Neuron (in vitro differentiated cells): ENCODE measurements around the gene PPP1R13B.

Experiments
- H2AFZ ChIP-seq: one replicate; pipeline ENCODE4 v1.6.1; 2013; ENCODE audit warnings: low read depth, mild to moderate bottlenecking, inconsistent platforms, low read length, moderate library complexity
- H3K27me3 ChIP-seq: one replicate; pipeline ENCODE4 v1.6.1; 2013; ENCODE audit warnings: low read length; ENCODE audit not compliant: insufficient read depth
- H3K36me3 ChIP-seq: one replicate; pipeline ENCODE4 v1.6.1; 2013; ENCODE audit warnings: low read length; ENCODE audit not compliant: insufficient read depth
- H3K4me1 ChIP-seq: one replicate; pipeline ENCODE4 v1.6.1; 2013; ENCODE audit warnings: low read length; ENCODE audit not compliant: insufficient read depth
- H3K4me3 ChIP-seq: 2 replicates; pipeline ENCODE4 v1.5.1; 2013; ENCODE audit warnings: mild to moderate bottlenecking, low read length, moderate library complexity
- H3K9me3 ChIP-seq: one replicate; pipeline ENCODE4 v1.6.1; 2013; ENCODE audit warnings: low read length

Gene PPP1R13B

DNA sequence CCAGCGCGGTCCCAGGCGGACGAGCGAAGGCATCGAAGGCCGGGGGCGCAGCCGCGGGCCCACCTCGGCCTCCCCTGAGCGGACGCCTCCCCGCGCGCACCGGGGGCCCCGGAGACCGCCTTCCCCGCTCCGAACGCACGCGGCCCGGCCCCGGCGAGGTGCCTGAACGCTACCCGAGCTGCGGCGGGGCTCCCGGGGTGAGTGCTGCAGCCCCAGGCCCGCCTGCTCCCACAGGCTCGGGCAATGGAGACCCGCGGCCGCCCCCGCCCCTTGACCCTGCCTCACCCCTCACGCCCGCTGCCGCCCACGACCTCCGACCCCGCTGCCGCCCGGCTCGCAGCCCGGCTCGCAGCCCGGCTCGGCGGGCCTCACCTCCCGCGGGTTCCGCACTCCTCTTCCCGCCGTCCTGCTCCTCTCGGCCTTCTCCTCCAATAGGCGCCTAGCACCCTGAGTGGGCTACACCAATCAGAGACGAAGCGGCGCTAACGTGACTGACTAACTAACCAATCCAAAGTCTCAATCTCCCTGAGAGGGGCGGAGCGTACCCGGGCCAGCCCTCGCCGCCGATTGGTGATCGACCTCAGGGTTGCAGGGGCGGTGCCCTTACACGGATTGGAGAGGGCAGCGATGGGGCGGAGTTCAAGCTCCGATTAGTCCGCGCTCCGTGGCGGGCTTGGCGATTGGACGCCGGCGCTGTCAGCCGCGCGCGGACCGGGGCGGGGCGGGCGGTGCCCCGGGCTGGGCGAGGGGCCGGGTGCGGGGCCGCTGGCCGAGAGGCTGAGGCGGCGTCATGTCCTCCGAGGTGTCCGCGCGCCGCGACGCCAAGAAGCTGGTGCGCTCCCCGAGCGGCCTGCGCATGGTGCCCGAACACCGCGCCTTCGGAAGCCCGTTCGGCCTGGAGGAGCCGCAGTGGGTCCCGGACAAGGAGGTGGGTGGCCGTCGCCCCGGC lies 132.0 kb downstream of the PPP1R13B start, which contains the start of the genes XRCC3 and ZFYVE21:
TSS of gene XRCC3 (minus strand) at position 400 of the 949 bp plus-strand sequence. CDS start 4,364 bp downstream, outside the sequence.
TSS of gene ZFYVE21 (plus strand) at position 759 of the 949 bp plus-strand sequence. CDS start at position 791, 32 bp downstream.
- Histone ChIP-seq H3K36me3 (peaks cover 20% of the 10 kb centered on the region), H3K27me3 (no peaks in the 10 kb centered on the region), H2AFZ (peak within 1 kb of the TSS; percentile 39), H3K4me3 (peak within 1 kb of the TSS; percentile 69), H3K4me1 (peaks cover 29% of the 10 kb centered on the region), H3K9me3 (peaks cover 3% of the 10 kb centered on the region)

DNA sequence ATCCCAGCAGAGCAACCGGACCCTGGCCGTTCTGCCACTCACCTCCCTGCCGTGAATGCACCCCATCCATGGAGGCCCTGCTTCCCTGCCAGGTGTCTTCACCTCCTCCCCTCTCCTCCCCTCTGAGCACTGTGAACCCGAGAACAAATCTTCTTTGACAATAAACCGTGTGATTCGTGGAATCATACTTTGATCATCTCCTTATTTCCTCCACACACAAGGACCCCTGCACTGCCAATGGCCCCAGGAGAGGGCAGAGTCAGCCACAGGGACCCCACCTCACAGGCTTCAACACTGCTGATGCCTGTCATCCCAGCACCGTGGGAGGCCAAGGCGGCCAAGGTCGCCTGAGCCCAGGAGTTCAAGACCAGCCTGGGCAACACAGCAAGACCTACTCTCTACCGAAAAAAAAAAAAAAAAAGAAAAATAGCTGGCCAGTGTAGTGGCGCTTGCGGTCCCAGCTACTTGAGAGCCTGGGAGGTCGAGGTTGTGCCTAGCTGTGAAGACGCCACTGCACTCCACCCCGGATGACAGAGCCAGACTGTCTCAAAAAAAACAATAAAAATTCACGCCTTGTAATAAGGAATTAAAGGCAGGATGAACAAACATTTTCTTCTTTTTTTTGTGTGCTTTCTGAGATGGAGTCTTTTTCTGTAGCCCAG lies 133.2 kb downstream of the PPP1R13B start:
- Histone ChIP-seq H3K36me3 (peaks cover 27% of the 10 kb centered on the region), H3K4me3 (peak overlapping the region; percentile 69), H3K27me3 (no peaks in the 10 kb centered on the region), H3K9me3 (peaks cover 3% of the 10 kb centered on the region), H2AFZ (no peak overlapping the region), H3K4me1 (peaks cover 29% of the 10 kb centered on the region)

DNA sequence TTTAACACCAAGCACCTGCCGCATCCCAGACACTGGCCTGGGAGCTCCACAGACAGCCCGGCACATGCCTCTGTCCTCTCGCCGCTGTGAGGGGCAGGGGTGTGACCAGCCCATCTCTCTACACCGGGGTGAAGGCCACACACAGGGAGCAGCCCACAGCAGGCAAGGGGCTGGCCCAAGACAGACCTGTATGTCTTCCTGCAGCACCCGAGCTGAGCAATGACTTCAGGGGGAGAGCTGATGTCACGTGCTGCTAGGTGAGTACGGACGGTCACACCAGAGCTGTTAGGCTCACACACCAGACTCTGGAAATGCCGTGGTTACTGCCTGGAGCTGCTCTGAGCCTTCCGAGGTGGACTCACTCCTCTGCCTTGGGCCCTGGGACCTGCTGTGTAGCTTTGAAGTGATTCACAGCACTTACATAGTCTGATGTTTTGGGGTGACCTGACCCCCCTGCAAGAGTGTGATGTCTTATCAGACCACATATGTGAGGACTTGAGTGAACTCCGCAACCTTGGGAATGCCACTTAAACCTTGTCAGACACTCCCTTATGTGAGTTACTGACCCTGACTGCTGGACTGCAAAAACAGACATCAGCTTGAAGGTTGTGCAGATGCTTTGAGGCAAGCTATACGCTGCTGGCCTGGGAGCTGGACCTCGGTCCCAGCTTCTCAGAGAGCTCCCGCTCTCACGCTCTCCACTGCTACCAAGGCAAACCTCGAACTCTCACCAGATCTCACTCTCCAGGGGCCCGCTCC lies 133.9 kb downstream of the PPP1R13B start:
- H3K9me3 ChIP-seq: peaks cover 3% of the 10 kb centered on the region
- peaks cover 32% of the 10 kb centered on the region for H3K36me3 ChIP-seq
- no peak overlapping the region for H2AFZ ChIP-seq
- H3K27me3 ChIP-seq: no peaks in the 10 kb centered on the region
- H3K4me3 ChIP-seq: no peak overlapping the region
- H3K4me1 ChIP-seq: peaks cover 29% of the 10 kb centered on the region

DNA sequence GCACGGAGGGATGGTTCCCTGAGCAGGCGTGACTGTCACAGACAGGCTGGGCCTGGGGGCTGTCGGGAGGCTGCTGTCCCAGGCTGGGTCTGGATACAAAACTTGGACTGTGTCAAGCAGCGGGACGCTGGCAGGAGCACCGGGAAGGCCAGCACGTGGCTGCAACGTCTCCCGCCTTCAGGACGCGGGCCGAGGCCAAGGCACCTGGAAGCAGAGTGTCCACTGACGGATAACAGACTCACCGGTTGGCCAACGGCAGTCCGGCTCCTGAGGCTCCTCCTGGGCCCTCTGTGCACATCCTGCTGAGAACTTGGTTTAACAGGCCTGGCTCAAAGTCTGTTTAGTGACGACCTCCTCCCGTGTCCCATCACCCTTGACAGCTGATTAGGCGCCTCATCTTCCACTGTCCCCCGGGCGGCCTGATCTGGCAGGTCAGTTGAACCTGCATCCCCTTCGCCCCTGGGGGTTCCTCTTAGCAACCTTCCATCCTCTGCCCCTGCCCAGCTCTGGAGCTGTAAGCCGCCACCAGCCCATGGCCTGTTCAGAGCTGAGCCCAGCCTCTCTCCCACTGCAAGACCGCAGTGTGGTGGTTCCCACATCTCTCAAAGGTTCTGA lies 134.6 kb downstream of the PPP1R13B start:
- Histone ChIP-seq H3K27me3 (no peaks in the 10 kb centered on the region), H3K4me3 (no peak overlapping the region), H3K9me3 (peaks cover under 1% of the 10 kb centered on the region), H3K4me1 (peaks cover 29% of the 10 kb centered on the region), H2AFZ (no peak overlapping the region), H3K36me3 (peaks cover 38% of the 10 kb centered on the region)

DNA sequence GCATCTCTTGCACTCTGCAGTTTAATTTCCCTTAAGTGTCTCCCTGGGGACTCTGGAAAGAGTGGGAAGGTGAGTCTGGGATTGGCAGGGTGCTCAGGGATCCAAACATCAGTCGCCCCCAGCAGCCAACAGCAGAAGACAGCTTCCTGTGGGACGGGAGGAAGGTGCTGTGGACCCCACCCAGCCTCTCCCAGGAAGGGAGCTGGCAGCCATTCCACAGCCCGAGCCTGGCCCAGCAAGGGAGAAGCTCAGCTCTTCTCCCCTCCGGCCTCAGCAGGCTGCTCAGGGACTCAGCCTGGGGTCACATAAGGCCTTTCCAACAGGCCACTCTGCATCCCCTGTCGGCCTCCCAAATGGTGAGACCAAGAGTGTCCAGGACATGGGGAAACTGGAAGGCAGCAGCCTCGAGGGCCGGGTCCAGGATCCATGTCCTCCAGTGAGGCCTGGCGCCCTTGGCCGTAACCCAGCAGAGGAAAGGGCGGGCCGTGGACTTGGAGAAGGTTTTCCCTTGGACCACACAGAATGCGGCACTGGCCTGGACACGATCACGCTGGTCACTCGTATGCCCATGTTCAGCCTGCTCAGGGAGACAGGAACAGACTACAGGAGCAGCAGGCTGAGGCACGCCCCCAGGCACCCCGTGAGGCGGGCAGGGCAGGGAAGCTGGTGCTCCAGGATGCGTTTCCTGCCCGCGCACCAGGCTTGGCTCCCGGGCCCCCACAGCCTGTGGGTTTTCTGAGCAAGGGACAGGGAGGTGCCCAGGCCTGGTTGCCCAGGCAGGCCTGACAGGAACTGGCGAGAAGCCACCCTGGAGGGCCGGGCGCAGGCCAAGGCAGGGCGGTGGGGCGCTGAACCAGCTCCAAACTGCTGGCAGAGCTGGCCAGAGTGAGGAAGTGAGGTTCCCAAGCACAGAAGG lies 135.6 kb downstream of the PPP1R13B start:
- Histone ChIP-seq H3K4me3 (no peak overlapping the region), H3K36me3 (peaks cover 43% of the 10 kb centered on the region), H3K27me3 (no peaks in the 10 kb centered on the region), H2AFZ (no peak overlapping the region), H3K4me1 (peaks cover 22% of the 10 kb centered on the region), H3K9me3 (no peaks in the 10 kb centered on the region)

DNA sequence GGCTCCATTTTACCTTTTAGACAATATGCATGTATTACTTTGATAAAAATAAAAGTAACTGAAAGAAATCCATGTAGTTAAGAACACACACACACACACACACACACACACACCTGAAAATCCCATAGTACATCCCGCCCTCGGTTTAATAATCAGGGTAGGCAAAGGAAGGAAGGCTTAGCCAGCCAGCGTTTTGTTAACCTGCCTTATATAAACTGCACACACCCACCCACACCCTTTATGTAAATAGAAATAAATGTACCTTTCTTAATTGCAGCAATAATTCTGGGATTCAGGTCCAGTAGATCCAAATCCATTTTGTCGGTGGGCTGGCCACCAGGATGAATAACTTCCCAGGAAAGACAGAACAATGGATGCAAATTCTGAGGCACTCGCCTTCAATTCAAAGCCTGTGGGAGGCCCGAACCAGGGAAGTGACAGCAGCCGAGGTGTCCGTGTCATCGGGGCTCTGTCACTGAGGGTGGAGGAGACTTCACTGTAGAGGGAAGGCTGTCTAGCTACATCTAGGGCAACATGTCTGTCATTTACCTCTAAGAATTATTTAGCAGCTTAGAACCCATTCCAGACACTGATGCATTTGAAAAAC lies 136.5 kb downstream of the PPP1R13B start:
- H3K9me3 ChIP-seq: no peaks in the 10 kb centered on the region
- peaks cover 18% of the 10 kb centered on the region for H3K4me1 ChIP-seq
- peaks cover 50% of the 10 kb centered on the region for H3K36me3 ChIP-seq
- no peaks in the 10 kb centered on the region for H3K27me3 ChIP-seq
- H3K4me3 ChIP-seq: no peak overlapping the region
- H2AFZ ChIP-seq: no peak overlapping the region

DNA sequence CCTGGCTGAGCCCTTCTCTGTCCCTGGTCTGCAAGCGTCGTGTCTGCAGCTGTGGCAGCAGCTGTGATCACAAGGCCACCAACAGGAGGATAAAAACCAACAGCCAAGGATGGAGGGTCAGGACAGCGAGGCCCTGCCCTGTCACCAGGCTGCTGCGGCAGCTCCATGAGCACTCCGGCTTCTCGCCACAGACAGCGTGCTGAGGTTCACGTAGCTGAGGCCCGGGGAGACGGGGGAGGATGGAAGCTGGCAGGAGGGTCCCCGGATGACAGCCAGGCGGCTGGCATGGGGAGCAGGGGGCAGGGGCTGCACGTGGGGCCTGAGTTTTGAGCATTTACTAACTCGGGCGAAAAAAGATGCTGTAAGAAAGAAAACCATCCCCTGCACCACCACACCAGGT lies 137.6 kb downstream of the PPP1R13B start:
- H3K36me3 ChIP-seq: peaks cover 60% of the 10 kb centered on the region
- peaks cover 18% of the 10 kb centered on the region for H3K4me1 ChIP-seq

DNA sequence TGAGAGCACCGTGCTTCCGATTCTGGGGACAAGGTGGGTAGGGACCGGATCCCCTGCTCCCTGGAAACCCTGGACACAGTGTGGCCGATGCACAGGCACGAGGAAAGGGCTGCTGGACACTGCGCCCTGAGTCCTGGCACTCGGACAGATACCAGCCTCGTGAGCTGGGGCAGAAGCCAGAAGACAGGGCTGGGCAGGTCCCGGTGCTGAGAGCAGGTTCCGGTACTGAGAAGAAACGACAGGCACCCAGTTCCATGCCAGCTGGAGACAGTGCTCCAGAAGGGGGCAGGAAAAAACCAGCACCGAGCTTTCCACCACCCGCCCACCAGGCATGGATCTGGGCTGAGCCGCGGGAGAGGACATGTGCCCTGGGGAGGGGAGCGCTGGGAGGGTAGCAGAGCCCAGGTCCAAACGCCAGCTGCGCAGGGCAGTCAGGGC lies 138.6 kb downstream of the PPP1R13B start:
- Histone ChIP-seq H2AFZ (no peak overlapping the region), H3K36me3 (peaks cover 63% of the 10 kb centered on the region), H3K9me3 (no peaks in the 10 kb centered on the region), H3K27me3 (no peaks in the 10 kb centered on the region), H3K4me3 (no peak overlapping the region), H3K4me1 (peaks cover 12% of the 10 kb centered on the region)

More for the DNA sequence above, 137.6 kb downstream of the PPP1R13B start:
- H3K9me3 ChIP-seq: no peaks in the 10 kb centered on the region
- no peaks in the 10 kb centered on the region for H3K27me3 ChIP-seq
- no peak overlapping the region for H3K4me3 ChIP-seq
- no peak overlapping the region for H2AFZ ChIP-seq

DNA sequence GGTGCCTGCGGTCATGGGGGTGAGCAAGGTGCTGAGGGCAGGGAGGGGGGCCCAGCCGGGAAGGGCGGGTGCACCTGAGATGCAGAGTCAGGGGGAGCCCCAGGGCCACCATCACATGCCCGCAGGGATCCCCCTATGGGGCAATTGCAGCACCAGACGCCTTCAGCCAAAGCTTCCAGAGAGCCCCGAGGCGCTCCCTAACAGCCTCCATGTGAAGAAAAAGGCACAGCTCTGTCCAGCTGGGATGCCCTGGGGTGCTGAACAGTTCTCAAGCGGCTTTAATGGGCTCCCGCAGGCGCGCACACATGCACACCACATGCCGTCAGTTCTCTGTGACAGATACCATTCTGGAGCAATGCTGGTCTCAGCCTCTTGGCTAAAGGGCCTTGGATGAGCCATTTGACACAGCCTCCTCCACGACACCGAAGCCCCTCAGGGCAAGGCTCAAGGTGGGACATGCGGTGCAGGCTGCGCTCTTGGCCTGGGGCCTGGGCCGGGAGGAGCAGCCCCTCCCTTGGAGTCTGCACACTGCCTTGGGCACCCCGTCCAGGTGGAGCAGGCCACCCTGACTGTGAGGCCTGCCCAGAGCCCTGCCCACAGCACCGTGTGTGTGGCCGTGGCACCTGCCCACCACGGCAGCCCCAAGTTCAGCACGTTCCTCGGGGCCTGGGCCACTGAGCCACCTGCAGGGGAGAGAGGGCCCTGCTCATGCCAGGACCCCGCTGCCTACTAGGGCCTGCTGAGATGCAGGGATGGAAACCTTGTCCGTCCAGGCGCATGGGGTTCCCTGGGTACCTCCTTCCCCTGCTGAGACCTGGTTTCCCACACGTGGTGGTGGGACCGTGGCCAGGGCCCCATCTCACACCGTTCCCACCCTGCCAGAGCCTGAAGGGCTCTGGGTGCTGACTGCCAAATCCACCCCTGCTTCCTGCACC lies 139.8 kb downstream of the PPP1R13B start:
- H3K27me3 ChIP-seq: no peaks in the 10 kb centered on the region
- no peaks in the 10 kb centered on the region for H3K9me3 ChIP-seq
- peaks cover 21% of the 10 kb centered on the region for H3K4me1 ChIP-seq
- peaks cover 66% of the 10 kb centered on the region for H3K36me3 ChIP-seq
- H3K4me3 ChIP-seq: no peak overlapping the region
- no peak overlapping the region for H2AFZ ChIP-seq

DNA sequence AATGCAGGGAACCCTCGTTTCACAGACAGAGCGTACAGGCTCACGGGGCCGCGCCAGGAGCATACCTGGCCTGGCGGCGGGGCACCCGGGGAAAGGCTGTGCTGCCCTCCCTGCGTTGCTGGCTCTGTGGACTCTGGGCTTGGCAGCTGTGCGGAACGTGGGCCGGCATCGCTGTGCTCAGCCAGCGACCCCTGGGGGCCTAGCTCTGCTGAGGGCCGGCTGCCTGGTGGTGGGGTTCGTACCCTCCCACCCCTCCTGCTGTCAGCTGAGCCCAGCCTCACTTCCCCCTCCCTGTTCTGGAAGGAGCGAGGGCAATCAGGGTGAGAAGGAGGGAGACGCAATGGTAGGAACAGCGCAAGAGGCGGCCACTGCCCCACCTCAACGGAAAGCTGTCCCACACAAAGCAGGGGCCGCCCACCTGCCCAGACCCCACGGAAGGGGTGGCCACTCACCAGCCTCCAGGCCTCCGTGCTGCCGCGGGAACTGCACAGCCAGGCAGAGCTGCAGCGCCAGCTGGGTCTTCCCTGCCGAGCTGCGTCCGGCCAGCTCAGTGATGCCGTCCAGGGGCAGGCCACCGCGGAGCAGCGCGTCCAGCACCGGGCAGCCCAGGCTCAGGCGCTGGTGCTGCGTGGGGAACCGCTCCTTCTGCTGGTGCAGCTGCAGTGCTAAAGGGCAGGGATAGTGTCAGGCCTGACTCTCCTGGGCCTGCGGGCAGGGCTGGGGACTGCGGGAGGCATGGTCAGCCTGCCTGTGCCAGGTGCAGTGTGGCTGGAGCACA lies 140.6 kb downstream of the PPP1R13B start:
- H3K9me3 ChIP-seq: no peaks in the 10 kb centered on the region

More for the DNA sequence above, 140.6 kb downstream of the PPP1R13B start:
- Histone ChIP-seq H3K4me1 (peaks cover 21% of the 10 kb centered on the region), H3K36me3 (peaks cover 67% of the 10 kb centered on the region), H2AFZ (no peak overlapping the region), H3K27me3 (no peaks in the 10 kb centered on the region), H3K4me3 (no peak overlapping the region)
